ENCODE measurements around the gene ETFA.

Gene ETFA

GRCh38 chr15:76344893-76345582, 33.8 kb upstream of the ETFA start:
- Mint-ChIP-seq H3K4me1 (peaks cover 41% of the 10 kb centered on the region), H3K27ac (no peak overlapping the region), H3K36me3 (peaks cover 16% of the 10 kb centered on the region), H3K4me3 (peak overlapping the region; percentile 53), H3K27me3 (peaks cover 87% of the 10 kb centered on the region), H3K9me3 (no peaks in the 10 kb centered on the region)
- CTCF ChIA-PET = interaction anchor here (1.6 kb wide), 1 partner anchor 11 kb away, joined by 4 read pairs; no protein-coding TSS in a partner anchor
- DNase-seq = no peak

DNA sequence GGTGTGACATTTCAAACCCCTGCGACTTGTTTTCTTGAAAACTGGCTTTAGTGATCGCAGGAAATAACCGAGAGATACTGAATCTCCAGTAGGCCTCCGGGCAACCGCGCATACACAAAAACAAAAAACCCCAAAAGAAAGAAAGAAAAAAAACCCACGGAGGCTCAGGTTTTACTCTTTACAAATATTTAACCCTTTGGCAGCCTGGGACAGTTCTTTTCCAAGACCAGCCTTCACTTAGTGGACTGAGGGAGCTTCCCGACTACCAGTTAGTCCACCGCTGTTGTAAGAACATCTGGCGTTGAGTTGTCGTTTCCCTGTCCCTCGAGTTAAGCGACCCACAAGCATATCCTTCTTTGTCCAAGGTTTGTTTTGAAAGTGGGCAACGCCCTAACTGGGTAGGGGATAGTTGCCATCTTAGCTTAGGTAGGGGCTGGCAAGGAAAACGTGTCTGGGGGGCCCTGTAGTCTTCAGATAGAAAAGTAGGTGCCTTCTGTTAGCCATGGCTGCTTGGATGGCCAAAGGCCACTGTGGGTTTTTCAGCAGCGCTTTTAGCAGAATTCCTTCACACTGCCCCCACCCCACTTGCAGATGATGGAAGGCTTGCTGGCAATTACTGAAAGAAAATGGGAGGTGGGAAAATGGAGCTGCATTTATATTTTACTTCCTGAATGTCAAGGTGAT, 32.2 kb upstream of the ETFA start:
- CTCF ChIA-PET = interaction anchor here (1.6 kb wide), 1 partner anchor 10 kb away, joined by 4 read pairs; no protein-coding TSS in a partner anchor
- H3K27ac Mint-ChIP-seq = peak overlapping the region; percentile 49
- H3K4me3 Mint-ChIP-seq = no peak overlapping the region
- H3K9me3 Mint-ChIP-seq = no peaks in the 10 kb centered on the region
- H3K36me3 Mint-ChIP-seq = peaks cover 12% of the 10 kb centered on the region
- peaks cover 97% of the 10 kb centered on the region for H3K27me3 Mint-ChIP-seq
- peaks cover 55% of the 10 kb centered on the region for H3K4me1 Mint-ChIP-seq
- no peak for DNase-seq

- Mint-ChIP-seq H3K4me3 (peak overlapping the region; percentile 54), H3K27ac (peak overlapping the region; percentile 73), H3K36me3 (peaks cover 4% of the 10 kb centered on the region), H3K4me1 (peaks cover 55% of the 10 kb centered on the region), H3K27me3 (peaks cover 97% of the 10 kb centered on the region), H3K9me3 (no peaks in the 10 kb centered on the region)
- DNase-seq = no peak
- CTCF ChIA-PET = no interaction called here
Observed at GRCh38 chr15:76342382-76343201, 31.3 kb upstream of the ETFA start.

DNA sequence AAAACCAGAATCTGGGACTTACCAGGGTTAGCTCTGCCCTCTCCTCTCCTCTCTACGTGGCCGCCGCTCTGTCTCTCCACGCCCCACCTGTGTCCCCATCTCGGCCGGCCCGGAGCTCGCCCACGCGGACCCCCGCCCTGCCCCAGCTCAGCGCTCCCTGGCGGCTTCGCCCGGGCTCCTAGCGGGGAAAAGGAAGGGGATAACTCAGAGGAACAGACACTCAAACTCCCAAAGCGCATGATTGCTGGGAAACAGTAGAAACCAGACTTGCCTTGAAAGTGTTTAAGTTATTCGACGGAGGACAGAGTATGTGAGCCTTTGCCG, 30.8 kb upstream of the ETFA start:
- H3K27ac Mint-ChIP-seq = peak overlapping the region; percentile 73
- H3K9me3 Mint-ChIP-seq = no peaks in the 10 kb centered on the region
- DNase-seq = no peak
- H3K4me3 Mint-ChIP-seq = peak overlapping the region; percentile 54
- H3K27me3 Mint-ChIP-seq = peaks cover 97% of the 10 kb centered on the region
- peaks cover 59% of the 10 kb centered on the region for H3K4me1 Mint-ChIP-seq
- peaks cover 3% of the 10 kb centered on the region for H3K36me3 Mint-ChIP-seq
- CTCF ChIA-PET = no interaction called here

- Mint-ChIP-seq H3K27me3 (peaks cover 97% of the 10 kb centered on the region), H3K27ac (peak overlapping the region; percentile 73), H3K9me3 (no peaks in the 10 kb centered on the region), H3K36me3 (peaks cover 3% of the 10 kb centered on the region), H3K4me1 (peaks cover 64% of the 10 kb centered on the region), H3K4me3 (peak overlapping the region; percentile 71)
- CTCF ChIA-PET = no interaction called here
- no peak for DNase-seq
Observed at GRCh38 chr15:76341366-76342057, 30.2 kb upstream of the ETFA start.

GRCh38 chr15:76340803-76341365, 29.6 kb upstream of the ETFA start:
- peaks cover 3% of the 10 kb centered on the region for H3K36me3 Mint-ChIP-seq
- CTCF ChIA-PET = no interaction called here
- H3K4me1 Mint-ChIP-seq = peaks cover 69% of the 10 kb centered on the region
- DNase-seq = peak; percentile 55
- H3K27ac Mint-ChIP-seq = peak overlapping the region; percentile 28
- peak overlapping the region; percentile 71 for H3K4me3 Mint-ChIP-seq
- no peaks in the 10 kb centered on the region for H3K9me3 Mint-ChIP-seq
- peaks cover 97% of the 10 kb centered on the region for H3K27me3 Mint-ChIP-seq

GRCh38 chr15:76340198-76340802, 29.0 kb upstream of the ETFA start:
- Mint-ChIP-seq H3K27me3 (peaks cover 97% of the 10 kb centered on the region), H3K36me3 (peaks cover 6% of the 10 kb centered on the region), H3K9me3 (no peaks in the 10 kb centered on the region), H3K4me3 (peak overlapping the region; percentile 71), H3K4me1 (peaks cover 69% of the 10 kb centered on the region), H3K27ac (peak overlapping the region; percentile 28)
- peak; percentile 45 for DNase-seq
- CTCF ChIA-PET = no interaction called here

GRCh38 chr15:76339305-76340197, 28.3 kb upstream of the ETFA start:
- Mint-ChIP-seq H3K9me3 (no peaks in the 10 kb centered on the region), H3K27ac (no peak overlapping the region), H3K36me3 (peaks cover 6% of the 10 kb centered on the region), H3K27me3 (peaks cover 98% of the 10 kb centered on the region), H3K4me1 (peaks cover 74% of the 10 kb centered on the region), H3K4me3 (peak overlapping the region; percentile 71)
- CTCF ChIA-PET = no interaction called here
- DNase-seq = no peak

- Mint-ChIP-seq H3K4me1 (peaks cover 78% of the 10 kb centered on the region), H3K27me3 (peaks cover 97% of the 10 kb centered on the region), H3K9me3 (no peaks in the 10 kb centered on the region), H3K36me3 (peaks cover 6% of the 10 kb centered on the region), H3K27ac (peak overlapping the region; percentile 11), H3K4me3 (peak overlapping the region; percentile 40)
- no peak for DNase-seq
- CTCF ChIA-PET = no interaction called here
Observed at GRCh38 chr15:76338486-76339304, 27.4 kb upstream of the ETFA start.

DNA sequence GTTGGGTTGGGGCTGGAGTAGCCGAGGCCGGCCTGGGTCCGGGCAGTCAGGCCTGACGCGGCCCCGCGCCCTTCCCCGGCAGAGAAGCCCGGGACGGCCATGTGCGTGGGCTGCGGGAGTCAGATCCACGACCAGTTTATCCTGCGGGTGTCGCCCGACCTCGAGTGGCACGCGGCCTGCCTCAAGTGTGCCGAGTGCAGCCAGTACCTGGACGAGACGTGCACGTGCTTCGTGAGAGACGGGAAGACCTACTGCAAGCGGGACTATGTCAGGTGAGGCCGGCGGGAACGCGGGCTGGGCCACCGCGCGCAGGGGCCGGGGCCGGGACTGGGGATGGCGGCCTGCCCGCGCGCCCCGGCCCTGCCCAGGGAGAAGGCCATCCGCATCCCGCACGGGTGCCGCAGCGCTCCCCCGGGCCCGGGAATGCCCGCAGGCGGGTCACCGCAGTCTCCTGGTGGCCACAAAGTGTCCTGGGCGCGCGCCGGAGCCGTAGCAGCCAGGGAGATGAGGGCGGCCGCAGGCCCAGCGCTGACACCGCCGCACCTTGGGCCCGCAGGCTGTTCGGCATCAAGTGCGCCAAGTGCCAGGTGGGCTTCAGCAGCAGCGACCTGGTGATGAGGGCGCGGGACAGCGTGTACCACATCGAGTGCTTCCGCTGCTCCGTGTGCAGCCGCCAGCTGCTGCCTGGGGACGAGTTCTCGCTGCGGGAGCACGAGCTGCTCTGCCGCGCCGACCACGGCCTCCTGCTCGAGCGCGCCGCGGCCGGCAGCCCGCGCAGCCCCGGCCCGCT, 26.6 kb upstream of the ETFA start:
- Mint-ChIP-seq H3K4me1 (peaks cover 70% of the 10 kb centered on the region), H3K27ac (peak overlapping the region; percentile 42), H3K27me3 (peaks cover 97% of the 10 kb centered on the region), H3K36me3 (peaks cover 6% of the 10 kb centered on the region), H3K4me3 (peak overlapping the region; percentile 77), H3K9me3 (no peaks in the 10 kb centered on the region)
- peak; percentile 35 for DNase-seq
- CTCF ChIA-PET = no interaction called here

DNA sequence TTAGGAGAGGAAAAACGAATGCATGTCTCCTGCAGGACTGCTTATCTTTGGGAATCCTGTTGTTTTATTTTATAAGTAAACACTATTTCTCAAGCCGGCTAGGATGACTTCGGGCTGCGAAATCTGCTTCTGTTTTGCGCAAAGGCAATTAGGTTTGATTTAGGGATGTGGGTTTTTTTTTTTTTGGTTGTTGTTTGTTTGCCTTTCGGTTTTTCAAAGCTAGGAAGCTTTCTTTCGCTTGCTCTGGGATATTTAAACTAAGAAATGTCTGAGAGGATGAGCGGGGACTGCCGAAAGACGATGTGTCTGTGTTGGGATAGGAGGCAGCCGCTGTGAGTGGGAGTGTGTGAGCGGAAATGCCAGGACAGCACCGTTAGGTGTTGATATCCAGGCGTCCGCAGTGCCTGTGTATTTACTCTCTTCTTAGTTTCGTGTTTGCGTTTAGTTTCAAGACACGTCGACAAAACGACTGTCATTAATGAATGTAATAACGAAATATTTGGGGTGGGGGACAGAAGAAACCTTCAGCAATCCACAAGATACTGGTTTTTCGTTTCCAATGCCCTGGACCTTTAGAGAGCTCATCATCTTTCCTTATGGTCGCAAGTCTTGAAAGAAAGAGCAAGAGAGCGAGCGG, 25.9 kb upstream of the ETFA start:
- Mint-ChIP-seq H3K36me3 (peaks cover 6% of the 10 kb centered on the region), H3K27me3 (peaks cover 99% of the 10 kb centered on the region), H3K27ac (peak overlapping the region; percentile 65), H3K4me3 (peak overlapping the region; percentile 77), H3K4me1 (peaks cover 69% of the 10 kb centered on the region), H3K9me3 (no peaks in the 10 kb centered on the region)
- CTCF ChIA-PET = no interaction called here
- peak; percentile 38 for DNase-seq
